HepG2 (cell line): ENCODE data around the gene PTPRD. TPM values are rescaled to one million over a fixed set of nuclear protein-coding genes. Genes with fewer than 3 reads are reported as not detected.

ENCODE experiments used
- ATAC-seq: fragments of 200-7000 bp; cut with Tn5 transposase; 3 replicates; pipeline ENCODE4 v1.9.1; 2020; ENCODE audit warnings: mild to moderate bottlenecking, moderate library complexity
- BruUV-seq: library from RNA; stranded (reverse); fragments of 400-500 nt; replicated peaks from 2 replicates; lab custom pipeline; 2021; lab: Mats Ljungman, UMichigan
- CTCF ChIA-PET: fragments of 300-600 bp; formaldehyde crosslinking; extraction: SDS; loops from one replicate; lab custom pipeline; 2021; ENCODE audit warnings: low total read pairs, inconsistent platforms, low intra/inter-chr PET ratio; lab: Yijun Ruan, JAX
- POLR2A ChIA-PET: fragments of 350-600 bp; sonication (Branson Sonifier 250); formaldehyde crosslinking; loops from one replicate; lab custom pipeline; 2020; ENCODE audit warnings: antibody characterized with exemption, inconsistent platforms; lab: Yijun Ruan, JAX
- DNase-seq: peaks from one replicate; pipeline ENCODE4 v3.0.0-alpha.2; 2015; ENCODE audit warnings: low spot score
- FAIRE-seq: peaks from 3 replicates; lab custom pipeline; 2011; peaks lifted over from hg19 to GRCh38; lab: Jason Lieb, UNC
- H2AFZ ChIP-seq: one replicate; pipeline ENCODE4 v1.6.1; 2011; ENCODE audit warnings: low read length, inconsistent platforms
- H3K27ac ChIP-seq: fragments of 300-600 bp; 3 replicates; pipeline ENCODE4 v1.8.0; 2011; ENCODE audit warnings: mixed run types, mild to moderate bottlenecking, mixed read lengths, low read length, inconsistent platforms; ENCODE audit not compliant: insufficient read depth; ENCODE audit errors: extremely low read length
- H3K27me3 ChIP-seq, 2 experiments: fragments of 200-600 bp in 1 of 2; 2 replicates in 1 of 2; 3 replicates in 1 of 2; pipeline versions ENCODE4 v1.6.0 to v1.8.0; 2011; ENCODE audit warnings: low read length in 2 of 2, mild to moderate bottlenecking in 2 of 2, moderate library complexity in 2 of 2, inconsistent platforms in 1 of 2; ENCODE audit not compliant: insufficient read depth in 2 of 2, control insufficient read depth in 1 of 2
- H3K36me3 ChIP-seq, 2 experiments: fragments of 200-600 bp in 1 of 2; replicated peaks in 1 of 2; 2 replicates in 1 of 2; 3 replicates in 1 of 2; pipeline versions ENCODE4 v1.5.1 to v1.8.0; 2011; ENCODE audit warnings: low read length in 2 of 2, inconsistent platforms in 1 of 2; ENCODE audit not compliant: insufficient read depth in 2 of 2, control insufficient read depth in 1 of 2
- H3K4me1 ChIP-seq: 2 replicates; pipeline ENCODE4 v1.5.1; 2012; ENCODE audit warnings: low read length, inconsistent platforms; ENCODE audit not compliant: insufficient read depth
- H3K4me2 ChIP-seq: 2 replicates; pipeline ENCODE4 v1.6.0; 2011; ENCODE audit warnings: low read depth, low read length, inconsistent platforms
- H3K4me3 ChIP-seq, 3 experiments: fragments of 200-600 bp in 1 of 3; sonication (generic), shearing (Covaris generic) in 1 of 3; replicated peaks in 1 of 3; 2 replicates each; pipeline ENCODE4 v1.5.1; 2011 to 2016; ENCODE audit warnings: low read length in 3 of 3, inconsistent platforms in 2 of 3, low read depth in 2 of 3, mild to moderate bottlenecking in 2 of 3, control low read depth in 1 of 3, mixed read lengths in 1 of 3; ENCODE audit not compliant: insufficient read depth in 1 of 3
- H3K79me2 ChIP-seq: one replicate; pipeline ENCODE4 v1.6.1; 2011; ENCODE audit warnings: low read length, inconsistent platforms; ENCODE audit not compliant: insufficient read depth
- H3K9ac ChIP-seq: 2 replicates; pipeline ENCODE4 v1.6.0; 2011; ENCODE audit warnings: mild to moderate bottlenecking, low read depth, low read length, inconsistent platforms; ENCODE audit not compliant: insufficient read depth
- H3K9me3 ChIP-seq: 2 replicates; pipeline ENCODE4 v1.5.1; 2012; ENCODE audit warnings: mild to moderate bottlenecking, low read length
- H4K20me1 ChIP-seq: 2 replicates; pipeline ENCODE4 v1.6.0; 2011; ENCODE audit warnings: inconsistent platforms, mild to moderate bottlenecking, low read length, moderate library complexity; ENCODE audit not compliant: insufficient read depth
- ATM ChIP-seq: fragments of 450-650 bp; IDR thresholded peaks from 2 replicates; pipeline ENCODE4 v1.7.1; 2017; ENCODE audit warnings: mild to moderate bottlenecking, borderline replicate concordance
- CBFB ChIP-seq: sonication (generic); formaldehyde crosslinking; IDR thresholded peaks from 2 replicates; pipeline ENCODE4 v1.4.0; 2020; ENCODE audit warnings: missing genetic modification reagents
- CREM ChIP-seq, 2 experiments: sonication (generic) in 1 of 2; formaldehyde crosslinking in 1 of 2; IDR thresholded peaks; 2 replicates each; pipeline versions ENCODE4 v1.4.0 to v1.6.1; 2016 to 2020; ENCODE audit warnings: antibody characterized with exemption in 1 of 2, mild to moderate bottlenecking in 1 of 2, missing genetic modification reagents in 1 of 2
- GABPB1 ChIP-seq: IDR thresholded peaks from 2 replicates; pipeline ENCODE4 v1.6.1; 2016; ENCODE audit warnings: mild to moderate bottlenecking, missing genetic modification reagents, moderate library complexity, missing compliant biosample characterization
- HDAC1 ChIP-seq: sonication (generic); formaldehyde crosslinking; IDR thresholded peaks from 2 replicates; pipeline ENCODE4 v1.5.1; 2020; ENCODE audit warnings: mild to moderate bottlenecking, missing genetic modification reagents
- HHEX ChIP-seq: IDR thresholded peaks from 2 replicates; pipeline ENCODE4 v1.6.1; 2016; ENCODE audit warnings: control low read depth
- KDM5A ChIP-seq: fragments of 200-600 bp; sonication (generic); IDR thresholded peaks from 2 replicates; pipeline ENCODE4 v1.7.0; 2018; ENCODE audit warnings: antibody characterized with exemption, mild to moderate bottlenecking, low read length, borderline replicate concordance
- MTF2 ChIP-seq: sonication (generic); formaldehyde crosslinking; IDR thresholded peaks from 2 replicates; pipeline ENCODE4 v1.5.0; 2020; ENCODE audit warnings: missing genetic modification reagents, borderline replicate concordance
- RBM39 ChIP-seq: fragments of 200-400 bp; formaldehyde crosslinking; IDR thresholded peaks from one replicate; pipeline ENCODE4 v1.6.1; 2018; ENCODE audit warnings: antibody characterized with exemption, mild to moderate bottlenecking, low read depth, low read length; ENCODE audit not compliant: poor library complexity, severe bottlenecking
- TEF ChIP-seq: sonication (generic); formaldehyde crosslinking; IDR thresholded peaks from 2 replicates; pipeline ENCODE4 v1.5.0; 2020; ENCODE audit warnings: missing genetic modification reagents
- ZBTB26 ChIP-seq: IDR thresholded peaks from 2 replicates; pipeline ENCODE4 v1.6.1; 2016; ENCODE audit warnings: missing compliant biosample characterization, missing genetic modification reagents, borderline replicate concordance
- ZNF24 ChIP-seq: fragments of 450-650 bp; IDR thresholded peaks from 2 replicates; pipeline ENCODE4 v1.6.1; 2017; ENCODE audit warnings: antibody characterized with exemption, mild to moderate bottlenecking
- ZNF318 ChIP-seq: sonication (generic); formaldehyde crosslinking; IDR thresholded peaks from 2 replicates; pipeline ENCODE4 v1.4.0; 2020; ENCODE audit warnings: mild to moderate bottlenecking, missing genetic modification reagents
- ZNF558 ChIP-seq: sonication (generic); formaldehyde crosslinking; IDR thresholded peaks from 2 replicates; pipeline ENCODE4 v1.9.0; 2022; ENCODE audit warnings: mild to moderate bottlenecking, missing genetic modification reagents, borderline replicate concordance
- WGBS: methylation state at CpG from one replicate; pipeline ENCODE4 v1.1.6; 2017; ENCODE audit warnings: low lambda C conversion rate; 5-methylcytosine and 5-hydroxymethylcytosine counted together
- in situ Hi-C: cut with HindIII; loops from 2 replicates; pipeline ENCODE4 v1.10.0; 2017; ENCODE audit warnings: low pct_unique_long_range_greater_than_20kb; ENCODE audit not compliant: extremely low pct_ligation_motif_present
- intact Hi-C: fragments of 100-400 bp; cut with micrococcal nuclease; formaldehyde crosslinking; loops from one replicate; pipeline ENCODE4 v1.10.0; 2022; ENCODE audit not compliant: unreplicated experiment
- polyA plus RNA-seq, 8 experiments: library from polyadenylated mRNA; depleted of rRNA in 3 of 8; stranded (reverse) in 7 of 8; unstranded in 1 of 8; fragments of >200 nt; fragmentation: Illumina TruSeq in 4 of 8; extraction: Trizol in 4 of 8; gene quantifications; 2 replicates each; pipeline versions ENCODE4 v1.2.1 to v1.2.3, GENCODE V29; 2011 to 2016; ENCODE audit warnings: low read depth in 4 of 8, missing spikeins in 1 of 8, mixed read lengths in 1 of 8; ENCODE audit not compliant: insufficient read depth in 1 of 8
- total RNA-seq, 5 experiments: library from RNA; depleted of rRNA; stranded (reverse); fragments of >200 nt; fragmentation: Illumina TruSeq; extraction: Trizol; gene quantifications; 2 replicates each; pipeline ENCODE4 v1.2.3, GENCODE V29; 2016; ENCODE audit warnings: low read depth in 1 of 5

PTPRD gene
- total and polyA plus RNA-seq, 2 of the 13 experiments (the other 11 are each of a cell fraction or from before 2014, with no cell fraction given), result 0.05 TPM; not detected in 1

GRCh38 chr9:8670751-8671150 lies 1942.1 kb downstream of the PTPRD start:
- ATAC-seq (no peak), FAIRE-seq (no peak), DNase-seq (no peak)
- Histone ChIP-seq H4K20me1 (no peaks in the 10 kb centered on the region), H3K79me2 (no peaks in the 10 kb centered on the region), H3K27me3 (no peaks in the 10 kb centered on the region), H3K9ac (no peak overlapping the region), H3K4me3 (no peak overlapping the region), H3K36me3 (no peaks in the 10 kb centered on the region), H2AFZ (no peak overlapping the region), H3K9me3 (no peaks in the 10 kb centered on the region), H3K4me2 (no peak overlapping the region), H3K4me1 (no peaks in the 10 kb centered on the region), H3K27ac (no peak overlapping the region)
- BruUV-seq, result no TSS peak
- intact Hi-C loops (loop anchor here (10.0 kb wide), 2 partner anchors 224 to 334 kb away; no protein-coding TSS in a partner anchor), in situ Hi-C loops (no loop called here)
- ChIA-PET POLR2A (no interaction called here), CTCF (no interaction called here)
- WGBS, result 4% methylated on average over 2 of the region's 2 CpGs
- TF ChIP-seq ZBTB26, result no peak
- no peak for TF ChIP-seq ATM
- no peak for TF ChIP-seq RBM39
- TF ChIP-seq MTF2 (CRISPR knock-in tag), result no peak
- TF ChIP-seq KDM5A, result no peak
- TF ChIP-seq CREM (IDR thresholded peaks at IDR 0.05), result no peak
- TF ChIP-seq CREM (CRISPR knock-in tag; IDR thresholded peaks at IDR 0.05), result no peak
- TF ChIP-seq HHEX (CRISPR knock-in tag), result no peak
- TF ChIP-seq CBFB, result no peak
- no peak for TF ChIP-seq ZNF24
- no peak for TF ChIP-seq ZNF558 (CRISPR knock-in tag)
- no peak for TF ChIP-seq TEF (CRISPR knock-in tag)
- TF ChIP-seq HDAC1 (CRISPR knock-in tag), result no peak
- TF ChIP-seq ZNF318 (CRISPR knock-in tag), result no peak
- TF ChIP-seq GABPB1 (CRISPR knock-in tag), result no peak
